Neural progenitor cell (in vitro differentiated cells): ENCODE data around the gene PGM5. TPM values are rescaled to one million over a fixed set of nuclear protein-coding genes. Genes with fewer than 3 reads are reported as not detected.

Experiments
- DNase-seq: peaks from one replicate; pipeline ENCODE4 v3.0.0-alpha.2; 2016; ENCODE audit warnings: low spot score
- H2AFZ ChIP-seq: fragments of 200-600 bp; sonication (generic); replicated peaks from 2 replicates; pipeline ENCODE4 v1.6.1; 2016; ENCODE audit warnings: antibody characterized with exemption
- H3F3A ChIP-seq: fragments of 200-600 bp; sonication (generic); 2 replicates; pipeline ENCODE4 v1.6.1; 2016; ENCODE audit warnings: antibody characterized with exemption, low read depth
- H3K27ac ChIP-seq: fragments of 200-600 bp; sonication (generic); 2 replicates; pipeline ENCODE4 v1.5.1; 2016; ENCODE audit warnings: mild to moderate bottlenecking
- H3K27me3 ChIP-seq: fragments of 200-600 bp; sonication (generic); 2 replicates; pipeline ENCODE4 v1.6.1; 2016; ENCODE audit warnings: mild to moderate bottlenecking, moderate library complexity
- H3K36me3 ChIP-seq: fragments of 200-600 bp; sonication (generic); 2 replicates; pipeline ENCODE4 v1.5.1; 2016
- H3K4me1 ChIP-seq: fragments of 200-600 bp; sonication (generic); 2 replicates; pipeline ENCODE4 v1.6.1; 2016; ENCODE audit warnings: mixed run types
- H3K4me2 ChIP-seq: fragments of 200-600 bp; sonication (generic); 2 replicates; pipeline ENCODE4 v1.6.1; 2016
- H3K4me3 ChIP-seq: fragments of 200-600 bp; sonication (generic); 2 replicates; pipeline ENCODE4 v1.5.1; 2016
- H3K79me2 ChIP-seq: fragments of 200-600 bp; sonication (generic); 2 replicates; pipeline ENCODE4 v1.6.1; 2016; ENCODE audit warnings: low read depth
- H3K9ac ChIP-seq: fragments of 200-600 bp; sonication (generic); 2 replicates; pipeline ENCODE4 v1.6.1; 2016
- H3K9me3 ChIP-seq: fragments of 200-600 bp; sonication (generic); 2 replicates; pipeline ENCODE4 v1.5.1; 2016; ENCODE audit warnings: low read depth
- H4K20me1 ChIP-seq: fragments of 200-600 bp; sonication (generic); 2 replicates; pipeline ENCODE4 v1.6.1; 2016; ENCODE audit warnings: low read depth
- H3K27ac Mint-ChIP-seq: 3 replicates; pipeline ENCODE4 v1.8.0; 2021; ENCODE audit warnings: mixed read lengths
- H3K27me3 Mint-ChIP-seq: 2 replicates; pipeline ENCODE4 v1.8.0; 2022; ENCODE audit warnings: low read depth, mild to moderate bottlenecking, inconsistent platforms, moderate library complexity, mixed read lengths; ENCODE audit not compliant: insufficient read depth
- H3K36me3 Mint-ChIP-seq: 3 replicates; pipeline ENCODE4 v1.8.0; 2021; ENCODE audit warnings: mixed read lengths
- H3K4me1 Mint-ChIP-seq: 3 replicates; pipeline ENCODE4 v1.8.0; 2021; ENCODE audit warnings: mixed read lengths
- H3K4me3 Mint-ChIP-seq: 3 replicates; pipeline ENCODE4 v1.8.0; 2021; ENCODE audit warnings: mild to moderate bottlenecking, moderate library complexity, mixed read lengths
- H3K9me3 Mint-ChIP-seq: 3 replicates; pipeline ENCODE4 v1.8.0; 2020; ENCODE audit warnings: mixed read lengths
- CTCF ChIP-seq: fragments of 200-600 bp; sonication (generic); IDR thresholded peaks from 2 replicates; pipeline ENCODE4 v1.5.1; 2017; ENCODE audit warnings: antibody characterized with exemption, mild to moderate bottlenecking
- EZH2 ChIP-seq: fragments of 200-600 bp; sonication (generic); IDR thresholded peaks from 2 replicates; pipeline ENCODE4 v1.6.1; 2017; ENCODE audit warnings: antibody characterized with exemption, mild to moderate bottlenecking, moderate library complexity
- EZH2phosphoT487 ChIP-seq: fragments of 200-600 bp; sonication (generic); IDR thresholded peaks from 2 replicates; pipeline ENCODE4 v1.6.1; 2017; ENCODE audit warnings: antibody characterized with exemption
- total RNA-seq: library from RNA; depleted of rRNA; stranded (reverse); fragments of >200 nt; gene quantifications from 2 replicates; pipeline ENCODE4 v1.2.3, GENCODE V29; 2015; ENCODE audit warnings: low replicate concordance

Gene PGM5
- total RNA-seq, 1 donor from 2014 or later = 2.0 TPM

GRCh38 chr9:68555437-68556150, 199.2 kb downstream of the PGM5 start:
- Mint-ChIP-seq H3K4me1 (peaks cover 48% of the 10 kb centered on the region), H3K27ac (peak overlapping the region; percentile 44), H3K9me3 (no peaks in the 10 kb centered on the region), H3K27me3 (peaks cover 6% of the 10 kb centered on the region), H3K36me3 (no peaks in the 10 kb centered on the region), H3K4me3 (no peak overlapping the region)
- Histone ChIP-seq H3K27me3 (peaks cover 67% of the 10 kb centered on the region), H3K9me3 (no peaks in the 10 kb centered on the region), H3K9ac (no peak overlapping the region), H3K4me2 (peak overlapping the region; percentile 35), H3K4me1 (peaks cover 27% of the 10 kb centered on the region), H3K27ac (peak overlapping the region; percentile 32), H2AFZ (no peak overlapping the region), H3F3A (peaks cover 10% of the 10 kb centered on the region), H3K79me2 (no peaks in the 10 kb centered on the region), H3K36me3 (no peaks in the 10 kb centered on the region), H3K4me3 (no peak overlapping the region), H4K20me1 (no peaks in the 10 kb centered on the region)
- peak; percentile 72 for DNase-seq
- no peak for TF ChIP-seq EZH2
- TF ChIP-seq EZH2phosphoT487 = no peak

GRCh38 chr9:68558545-68558944, 202.1 kb downstream of the PGM5 start:
- Histone ChIP-seq H3F3A (peaks cover 10% of the 10 kb centered on the region), H3K9ac (no peak overlapping the region), H3K4me1 (peaks cover 33% of the 10 kb centered on the region), H2AFZ (no peak overlapping the region), H3K79me2 (no peaks in the 10 kb centered on the region), H3K27me3 (peaks cover 63% of the 10 kb centered on the region), H3K4me3 (no peak overlapping the region), H3K27ac (no peak overlapping the region), H4K20me1 (no peaks in the 10 kb centered on the region), H3K9me3 (no peaks in the 10 kb centered on the region), H3K4me2 (no peak overlapping the region), H3K36me3 (no peaks in the 10 kb centered on the region)
- peaks cover 6% of the 10 kb centered on the region for H3K27me3 Mint-ChIP-seq
- no peak overlapping the region for H3K4me3 Mint-ChIP-seq
- no peaks in the 10 kb centered on the region for H3K9me3 Mint-ChIP-seq
- no peak for TF ChIP-seq CTCF
- no peak for TF ChIP-seq EZH2phosphoT487
- TF ChIP-seq EZH2 = no peak
- H3K36me3 Mint-ChIP-seq = no peaks in the 10 kb centered on the region
- DNase-seq = no peak
- H3K4me1 Mint-ChIP-seq = peaks cover 47% of the 10 kb centered on the region
- H3K27ac Mint-ChIP-seq = no peak overlapping the region

- no peaks in the 10 kb centered on the region for H3K79me2 ChIP-seq
- DNase-seq = peak; percentile 53
- Mint-ChIP-seq H3K4me1 (peaks cover 33% of the 10 kb centered on the region), H3K27me3 (peaks cover 6% of the 10 kb centered on the region), H3K9me3 (no peaks in the 10 kb centered on the region), H3K4me3 (no peak overlapping the region), H3K36me3 (no peaks in the 10 kb centered on the region), H3K27ac (no peak overlapping the region)
- no peak overlapping the region for H3K27ac ChIP-seq
- H4K20me1 ChIP-seq = no peaks in the 10 kb centered on the region
- peaks cover 8% of the 10 kb centered on the region for H3F3A ChIP-seq
- H3K4me3 ChIP-seq = no peak overlapping the region
- H3K4me1 ChIP-seq = peaks cover 18% of the 10 kb centered on the region
- H3K9ac ChIP-seq = no peak overlapping the region
- H3K4me2 ChIP-seq = no peak overlapping the region
- peaks cover 68% of the 10 kb centered on the region for H3K27me3 ChIP-seq
- TF ChIP-seq EZH2phosphoT487 = no peak
- TF ChIP-seq EZH2 = no peak
- peak; percentile 62 for TF ChIP-seq CTCF
- H3K36me3 ChIP-seq = no peaks in the 10 kb centered on the region
- H3K9me3 ChIP-seq = no peaks in the 10 kb centered on the region
- H2AFZ ChIP-seq = no peak overlapping the region
Observed at GRCh38 chr9:68560071-68560844, 203.8 kb downstream of the PGM5 start.

- H2AFZ ChIP-seq = no peak overlapping the region
- no peaks in the 10 kb centered on the region for H3K9me3 ChIP-seq
- Mint-ChIP-seq H3K9me3 (no peaks in the 10 kb centered on the region), H3K27ac (no peak overlapping the region), H3K4me3 (no peak overlapping the region), H3K4me1 (peaks cover 22% of the 10 kb centered on the region), H3K27me3 (peaks cover 5% of the 10 kb centered on the region), H3K36me3 (no peaks in the 10 kb centered on the region)
- H3K27ac ChIP-seq = no peak overlapping the region
- H4K20me1 ChIP-seq = no peaks in the 10 kb centered on the region
- H3K4me3 ChIP-seq = no peak overlapping the region
- no peaks in the 10 kb centered on the region for H3F3A ChIP-seq
- H3K4me2 ChIP-seq = no peak overlapping the region
- no peak overlapping the region for H3K9ac ChIP-seq
- H3K36me3 ChIP-seq = no peaks in the 10 kb centered on the region
- H3K27me3 ChIP-seq = peaks cover 83% of the 10 kb centered on the region
- DNase-seq = no peak
- H3K4me1 ChIP-seq = peaks cover 8% of the 10 kb centered on the region
- no peaks in the 10 kb centered on the region for H3K79me2 ChIP-seq
- TF ChIP-seq EZH2phosphoT487 (no peak), CTCF (no peak), EZH2 (no peak)
Observed at GRCh38 chr9:68562461-68562860, 206.1 kb downstream of the PGM5 start.
